WTC11 (cell line): Measurements from ENCODE around the gene CYTH3. TPM values are rescaled to one million over a fixed set of nuclear protein-coding genes. Genes with fewer than 3 reads are reported as not detected.

Experiments
- ATAC-seq: fragments of 200-7000 bp; cut with Tn5 transposase; 2 replicates; pipeline ENCODE4 v1.10.0; 2021; ENCODE audit warnings: mild to moderate bottlenecking, moderate library complexity
- CTCF ChIA-PET: fragments of 300-600 bp; sonication (Branson Sonifier 250); formaldehyde crosslinking; loops from one replicate; lab custom pipeline; 2021; ENCODE audit warnings: antibody characterized with exemption; lab: Charles Lee
- POLR2A ChIA-PET: fragments of 350-600 bp; sonication (Branson Sonifier 250); formaldehyde crosslinking; loops from one replicate; lab custom pipeline; 2021; ENCODE audit warnings: antibody characterized with exemption; lab: Charles Lee
- DNase-seq: peaks from one replicate; pipeline ENCODE4 v3.0.0; 2021; ENCODE audit warnings: low spot score
- H3K27ac Mint-ChIP-seq: 2 replicates; pipeline ENCODE4 v1.8.0; 2021; ENCODE audit warnings: mixed read lengths
- H3K27me3 Mint-ChIP-seq: 2 replicates; pipeline ENCODE4 v1.8.0; 2021; ENCODE audit warnings: low read depth, mild to moderate bottlenecking, moderate library complexity, mixed read lengths
- H3K36me3 Mint-ChIP-seq: 2 replicates; pipeline ENCODE4 v1.8.0; 2021; ENCODE audit warnings: mixed read lengths
- H3K4me1 Mint-ChIP-seq: 2 replicates; pipeline ENCODE4 v1.8.0; 2022; ENCODE audit warnings: mixed read lengths
- H3K4me3 Mint-ChIP-seq: 2 replicates; pipeline ENCODE4 v1.8.0; 2021; ENCODE audit warnings: mild to moderate bottlenecking, moderate library complexity, mixed read lengths
- H3K9me3 Mint-ChIP-seq: 2 replicates; pipeline ENCODE4 v1.8.0; 2021; ENCODE audit warnings: mixed read lengths
- ATF1 ChIP-seq: sonication (generic); formaldehyde crosslinking; IDR thresholded peaks from 2 replicates; pipeline ENCODE4 v1.8.1; 2023; ENCODE audit warnings: mild to moderate bottlenecking, moderate library complexity, missing genetic modification reagents
- CREM ChIP-seq: sonication (generic); formaldehyde crosslinking; IDR thresholded peaks from 2 replicates; pipeline ENCODE4 v1.8.1; 2022; ENCODE audit warnings: mild to moderate bottlenecking, missing genetic modification reagents, moderate library complexity
- EMX1 ChIP-seq: fragments of 250-450 bp; sonication (Bioruptor Pico); IDR thresholded peaks from 2 replicates; pipeline ENCODE4 v1.8.0; 2021; ENCODE audit warnings: mild to moderate bottlenecking
- FOXJ3 ChIP-seq: sonication (generic); formaldehyde crosslinking; IDR thresholded peaks from 2 replicates; pipeline ENCODE4 v1.9.0; 2021; ENCODE audit warnings: missing genetic modification reagents, mild to moderate bottlenecking, borderline replicate concordance
- GTF2I ChIP-seq: fragments of 250-450 bp; sonication (Bioruptor Pico); conservative IDR thresholded peaks from 2 replicates; pipeline ENCODE4 v1.4.0; 2021; ENCODE audit warnings: mild to moderate bottlenecking
- JAZF1 ChIP-seq: fragments of 250-450 bp; sonication (Bioruptor Pico); IDR thresholded peaks from 2 replicates; pipeline ENCODE4 v1.9.0; 2021; ENCODE audit warnings: moderate library complexity, mild to moderate bottlenecking, inconsistent platforms
- KAT7 ChIP-seq: sonication (generic); formaldehyde crosslinking; IDR thresholded peaks from 2 replicates; pipeline ENCODE4 v1.8.1; 2023; ENCODE audit warnings: missing genetic modification reagents, mild to moderate bottlenecking, borderline replicate concordance
- MYBL2 ChIP-seq: sonication (generic); formaldehyde crosslinking; IDR thresholded peaks from 2 replicates; pipeline ENCODE4 v1.8.1; 2023; ENCODE audit warnings: mild to moderate bottlenecking, moderate library complexity, missing genetic modification reagents
- NR1H2 ChIP-seq: sonication (generic); formaldehyde crosslinking; IDR thresholded peaks from 2 replicates; pipeline ENCODE4 v1.9.0; 2021; ENCODE audit warnings: mild to moderate bottlenecking, moderate library complexity, missing genetic modification reagents
- SMAD4 ChIP-seq: sonication (generic); formaldehyde crosslinking; IDR thresholded peaks from 2 replicates; pipeline ENCODE4 v1.8.0; 2022; ENCODE audit warnings: mild to moderate bottlenecking, missing genetic modification reagents
- SOX15 ChIP-seq: fragments of 250-450 bp; sonication (Bioruptor Pico); IDR thresholded peaks from 2 replicates; pipeline ENCODE4 v1.9.0; 2021; ENCODE audit warnings: mild to moderate bottlenecking
- ZNF232 ChIP-seq: sonication (generic); formaldehyde crosslinking; IDR thresholded peaks from 2 replicates; pipeline ENCODE4 v1.8.0; 2022; ENCODE audit warnings: mild to moderate bottlenecking, missing genetic modification reagents
- total RNA-seq: library from RNA; stranded (reverse); gene quantifications from 3 replicates; pipeline ENCODE4 v1.2.3, GENCODE V29; 2021
- TF ChIP-seq, protein P1 (sequence below): sonication (generic); formaldehyde crosslinking; IDR thresholded peaks from 2 replicates; pipeline ENCODE4 v1.8.1; 2023; ENCODE audit warnings: mild to moderate bottlenecking, missing genetic modification reagents
- TF ChIP-seq, protein P2 (sequence below): sonication (generic); formaldehyde crosslinking; IDR thresholded peaks from 2 replicates; pipeline ENCODE4 v1.8.1; 2023; ENCODE audit warnings: mild to moderate bottlenecking, missing genetic modification reagents
- TF ChIP-seq, protein P3 (sequence below): sonication (generic); formaldehyde crosslinking; IDR thresholded peaks from 2 replicates; pipeline ENCODE4 v1.8.0; 2023; ENCODE audit warnings: missing genetic modification reagents, mild to moderate bottlenecking, borderline replicate concordance
- TF ChIP-seq, protein P4 (sequence below): fragments of 250-450 bp; sonication (Bioruptor Pico); IDR thresholded peaks from 2 replicates; pipeline ENCODE4 v1.9.0; 2021; ENCODE audit warnings: mild to moderate bottlenecking
- TF ChIP-seq, protein P5 (sequence below): sonication (generic); formaldehyde crosslinking; IDR thresholded peaks from 2 replicates; pipeline ENCODE4 v1.8.1; 2023; ENCODE audit warnings: mild to moderate bottlenecking, missing genetic modification reagents, moderate library complexity
- TF ChIP-seq, protein P6 (sequence below): sonication (generic); formaldehyde crosslinking; IDR thresholded peaks from 2 replicates; pipeline ENCODE4 v1.8.1; 2022; ENCODE audit warnings: low read depth, mild to moderate bottlenecking, moderate library complexity, missing genetic modification reagents, borderline replicate concordance
- TF ChIP-seq, protein P7 (sequence below): fragments of 250-450 bp; sonication (Bioruptor Pico); IDR thresholded peaks from 2 replicates; pipeline ENCODE4 v1.8.0; 2021; ENCODE audit warnings: mild to moderate bottlenecking
- TF ChIP-seq, protein P8 (sequence below): sonication (generic); formaldehyde crosslinking; IDR thresholded peaks from 2 replicates; pipeline ENCODE4 v1.8.0; 2023; ENCODE audit warnings: mild to moderate bottlenecking, missing genetic modification reagents

The CYTH3 gene
- total RNA-seq, 1 experiment from 2014 or later, result 13.2 TPM

DNA sequence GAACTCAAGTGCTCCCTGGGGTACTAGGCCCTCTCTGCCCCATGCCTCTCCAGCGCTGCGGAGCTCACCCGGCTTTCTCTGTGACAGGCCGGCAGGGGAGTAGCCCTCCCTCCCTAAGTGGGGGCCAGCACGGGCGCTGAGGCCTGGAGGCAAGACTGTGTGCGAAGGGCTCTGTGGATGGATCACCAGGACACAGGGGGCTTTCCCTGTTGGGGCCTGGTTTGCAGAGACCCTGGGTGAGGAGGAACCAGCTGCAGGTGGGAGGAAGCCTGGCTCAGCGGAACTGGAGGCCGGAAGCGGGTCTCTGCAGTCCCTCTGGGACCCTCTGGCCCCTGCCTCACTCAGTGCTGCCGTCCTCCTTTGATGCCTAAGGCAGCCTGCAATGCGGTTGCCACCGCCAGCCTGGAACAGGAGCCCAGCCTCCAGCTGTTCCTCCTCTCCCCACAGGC, 106.0 kb downstream of the CYTH3 start (continued):
- TF ChIP-seq, protein P1, sequence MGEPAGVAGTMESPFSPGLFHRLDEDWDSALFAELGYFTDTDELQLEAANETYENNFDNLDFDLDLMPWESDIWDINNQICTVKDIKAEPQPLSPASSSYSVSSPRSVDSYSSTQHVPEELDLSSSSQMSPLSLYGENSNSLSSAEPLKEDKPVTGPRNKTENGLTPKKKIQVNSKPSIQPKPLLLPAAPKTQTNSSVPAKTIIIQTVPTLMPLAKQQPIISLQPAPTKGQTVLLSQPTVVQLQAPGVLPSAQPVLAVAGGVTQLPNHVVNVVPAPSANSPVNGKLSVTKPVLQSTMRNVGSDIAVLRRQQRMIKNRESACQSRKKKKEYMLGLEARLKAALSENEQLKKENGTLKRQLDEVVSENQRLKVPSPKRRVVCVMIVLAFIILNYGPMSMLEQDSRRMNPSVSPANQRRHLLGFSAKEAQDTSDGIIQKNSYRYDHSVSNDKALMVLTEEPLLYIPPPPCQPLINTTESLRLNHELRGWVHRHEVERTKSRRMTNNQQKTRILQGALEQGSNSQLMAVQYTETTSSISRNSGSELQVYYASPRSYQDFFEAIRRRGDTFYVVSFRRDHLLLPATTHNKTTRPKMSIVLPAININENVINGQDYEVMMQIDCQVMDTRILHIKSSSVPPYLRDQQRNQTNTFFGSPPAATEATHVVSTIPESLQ (CRISPR knock-in tag), result no peak
- TF ChIP-seq SOX15, result no peak
- TF ChIP-seq, protein P2, sequence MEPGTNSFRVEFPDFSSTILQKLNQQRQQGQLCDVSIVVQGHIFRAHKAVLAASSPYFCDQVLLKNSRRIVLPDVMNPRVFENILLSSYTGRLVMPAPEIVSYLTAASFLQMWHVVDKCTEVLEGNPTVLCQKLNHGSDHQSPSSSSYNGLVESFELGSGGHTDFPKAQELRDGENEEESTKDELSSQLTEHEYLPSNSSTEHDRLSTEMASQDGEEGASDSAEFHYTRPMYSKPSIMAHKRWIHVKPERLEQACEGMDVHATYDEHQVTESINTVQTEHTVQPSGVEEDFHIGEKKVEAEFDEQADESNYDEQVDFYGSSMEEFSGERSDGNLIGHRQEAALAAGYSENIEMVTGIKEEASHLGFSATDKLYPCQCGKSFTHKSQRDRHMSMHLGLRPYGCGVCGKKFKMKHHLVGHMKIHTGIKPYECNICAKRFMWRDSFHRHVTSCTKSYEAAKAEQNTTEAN (CRISPR knock-in tag), result no peak

DNA sequence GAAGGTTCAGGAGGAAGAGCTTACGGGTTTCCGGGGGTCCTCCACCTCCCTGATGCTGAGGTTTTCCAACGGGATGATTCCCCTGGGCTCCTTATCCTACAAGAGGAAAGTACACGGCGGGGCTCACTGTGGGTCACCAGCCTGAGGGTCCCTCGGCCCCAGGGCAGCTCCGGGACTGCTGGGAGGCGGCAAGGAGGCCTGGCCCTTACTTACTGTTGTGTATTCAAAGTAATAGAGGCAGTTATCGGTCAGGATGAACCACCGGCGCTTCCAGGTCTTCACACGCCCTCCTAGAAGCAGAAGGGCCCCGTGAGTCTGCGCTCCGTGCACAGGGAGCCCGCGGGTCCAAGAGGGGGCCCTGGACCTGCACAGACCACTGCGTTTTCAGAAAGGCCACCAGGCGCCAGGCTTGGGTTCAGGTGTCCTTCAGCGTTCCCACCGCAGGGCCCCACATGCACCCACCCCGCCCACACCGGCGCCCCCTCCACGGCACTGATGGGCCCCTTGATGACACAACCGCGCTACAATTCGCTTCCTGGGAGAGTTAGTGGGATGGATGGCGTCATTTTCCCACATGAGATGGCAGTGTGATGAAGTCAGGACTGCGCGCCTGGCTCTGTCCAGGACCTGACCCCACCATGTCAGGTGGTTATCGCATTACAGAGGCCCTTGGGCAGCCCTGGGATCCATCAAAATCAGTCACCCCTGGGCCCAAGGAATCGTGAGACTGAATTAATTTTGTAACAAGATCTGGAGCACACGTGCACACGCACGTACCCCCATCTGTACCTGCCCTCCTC, 106.7 kb downstream of the CYTH3 start:
- Mint-ChIP-seq H3K9me3 (no peaks in the 10 kb centered on the region), H3K4me1 (peaks cover 8% of the 10 kb centered on the region), H3K27ac (0 out of 2 replicates have a peak overlapping the region, but pooled peaks have one; percentile 49), H3K27me3 (no peaks in the 10 kb centered on the region), H3K36me3 (peaks cover 17% of the 10 kb centered on the region; the same call in 1 of the 2 replicates), H3K4me3 (no peak overlapping the region)
- TF ChIP-seq MYBL2 (no peak), ATF1 (CRISPR knock-in tag) (no peak), SMAD4 (CRISPR knock-in tag) (no peak), FOXJ3 (CRISPR knock-in tag) (no peak), CREM (CRISPR knock-in tag) (no peak), JAZF1 (CRISPR knock-in tag) (no peak), GTF2I (no peak), NR1H2 (CRISPR knock-in tag) (no peak), EMX1 (CRISPR knock-in tag) (no peak), KAT7 (no peak), ZNF232 (CRISPR knock-in tag) (no peak)
- TF ChIP-seq, protein P3, sequence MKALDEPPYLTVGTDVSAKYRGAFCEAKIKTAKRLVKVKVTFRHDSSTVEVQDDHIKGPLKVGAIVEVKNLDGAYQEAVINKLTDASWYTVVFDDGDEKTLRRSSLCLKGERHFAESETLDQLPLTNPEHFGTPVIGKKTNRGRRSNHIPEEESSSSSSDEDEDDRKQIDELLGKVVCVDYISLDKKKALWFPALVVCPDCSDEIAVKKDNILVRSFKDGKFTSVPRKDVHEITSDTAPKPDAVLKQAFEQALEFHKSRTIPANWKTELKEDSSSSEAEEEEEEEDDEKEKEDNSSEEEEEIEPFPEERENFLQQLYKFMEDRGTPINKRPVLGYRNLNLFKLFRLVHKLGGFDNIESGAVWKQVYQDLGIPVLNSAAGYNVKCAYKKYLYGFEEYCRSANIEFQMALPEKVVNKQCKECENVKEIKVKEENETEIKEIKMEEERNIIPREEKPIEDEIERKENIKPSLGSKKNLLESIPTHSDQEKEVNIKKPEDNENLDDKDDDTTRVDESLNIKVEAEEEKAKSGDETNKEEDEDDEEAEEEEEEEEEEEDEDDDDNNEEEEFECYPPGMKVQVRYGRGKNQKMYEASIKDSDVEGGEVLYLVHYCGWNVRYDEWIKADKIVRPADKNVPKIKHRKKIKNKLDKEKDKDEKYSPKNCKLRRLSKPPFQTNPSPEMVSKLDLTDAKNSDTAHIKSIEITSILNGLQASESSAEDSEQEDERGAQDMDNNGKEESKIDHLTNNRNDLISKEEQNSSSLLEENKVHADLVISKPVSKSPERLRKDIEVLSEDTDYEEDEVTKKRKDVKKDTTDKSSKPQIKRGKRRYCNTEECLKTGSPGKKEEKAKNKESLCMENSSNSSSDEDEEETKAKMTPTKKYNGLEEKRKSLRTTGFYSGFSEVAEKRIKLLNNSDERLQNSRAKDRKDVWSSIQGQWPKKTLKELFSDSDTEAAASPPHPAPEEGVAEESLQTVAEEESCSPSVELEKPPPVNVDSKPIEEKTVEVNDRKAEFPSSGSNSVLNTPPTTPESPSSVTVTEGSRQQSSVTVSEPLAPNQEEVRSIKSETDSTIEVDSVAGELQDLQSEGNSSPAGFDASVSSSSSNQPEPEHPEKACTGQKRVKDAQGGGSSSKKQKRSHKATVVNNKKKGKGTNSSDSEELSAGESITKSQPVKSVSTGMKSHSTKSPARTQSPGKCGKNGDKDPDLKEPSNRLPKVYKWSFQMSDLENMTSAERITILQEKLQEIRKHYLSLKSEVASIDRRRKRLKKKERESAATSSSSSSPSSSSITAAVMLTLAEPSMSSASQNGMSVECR (CRISPR knock-in tag), result no peak
- TF ChIP-seq, protein P4, sequence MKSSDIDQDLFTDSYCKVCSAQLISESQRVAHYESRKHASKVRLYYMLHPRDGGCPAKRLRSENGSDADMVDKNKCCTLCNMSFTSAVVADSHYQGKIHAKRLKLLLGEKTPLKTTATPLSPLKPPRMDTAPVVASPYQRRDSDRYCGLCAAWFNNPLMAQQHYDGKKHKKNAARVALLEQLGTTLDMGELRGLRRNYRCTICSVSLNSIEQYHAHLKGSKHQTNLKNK (CRISPR knock-in tag), result no peak
- TF ChIP-seq, protein P5, sequence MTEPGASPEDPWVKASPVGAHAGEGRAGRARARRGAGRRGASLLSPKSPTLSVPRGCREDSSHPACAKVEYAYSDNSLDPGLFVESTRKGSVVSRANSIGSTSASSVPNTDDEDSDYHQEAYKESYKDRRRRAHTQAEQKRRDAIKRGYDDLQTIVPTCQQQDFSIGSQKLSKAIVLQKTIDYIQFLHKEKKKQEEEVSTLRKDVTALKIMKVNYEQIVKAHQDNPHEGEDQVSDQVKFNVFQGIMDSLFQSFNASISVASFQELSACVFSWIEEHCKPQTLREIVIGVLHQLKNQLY (CRISPR knock-in tag), result no peak
- TF ChIP-seq, protein P6, sequence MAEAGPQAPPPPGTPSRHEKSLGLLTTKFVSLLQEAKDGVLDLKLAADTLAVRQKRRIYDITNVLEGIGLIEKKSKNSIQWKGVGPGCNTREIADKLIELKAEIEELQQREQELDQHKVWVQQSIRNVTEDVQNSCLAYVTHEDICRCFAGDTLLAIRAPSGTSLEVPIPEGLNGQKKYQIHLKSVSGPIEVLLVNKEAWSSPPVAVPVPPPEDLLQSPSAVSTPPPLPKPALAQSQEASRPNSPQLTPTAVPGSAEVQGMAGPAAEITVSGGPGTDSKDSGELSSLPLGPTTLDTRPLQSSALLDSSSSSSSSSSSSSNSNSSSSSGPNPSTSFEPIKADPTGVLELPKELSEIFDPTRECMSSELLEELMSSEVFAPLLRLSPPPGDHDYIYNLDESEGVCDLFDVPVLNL, result no peak
- TF ChIP-seq, protein P7, sequence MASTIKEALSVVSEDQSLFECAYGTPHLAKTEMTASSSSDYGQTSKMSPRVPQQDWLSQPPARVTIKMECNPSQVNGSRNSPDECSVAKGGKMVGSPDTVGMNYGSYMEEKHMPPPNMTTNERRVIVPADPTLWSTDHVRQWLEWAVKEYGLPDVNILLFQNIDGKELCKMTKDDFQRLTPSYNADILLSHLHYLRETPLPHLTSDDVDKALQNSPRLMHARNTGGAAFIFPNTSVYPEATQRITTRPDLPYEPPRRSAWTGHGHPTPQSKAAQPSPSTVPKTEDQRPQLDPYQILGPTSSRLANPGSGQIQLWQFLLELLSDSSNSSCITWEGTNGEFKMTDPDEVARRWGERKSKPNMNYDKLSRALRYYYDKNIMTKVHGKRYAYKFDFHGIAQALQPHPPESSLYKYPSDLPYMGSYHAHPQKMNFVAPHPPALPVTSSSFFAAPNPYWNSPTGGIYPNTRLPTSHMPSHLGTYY, result no peak
- TF ChIP-seq, protein P8, sequence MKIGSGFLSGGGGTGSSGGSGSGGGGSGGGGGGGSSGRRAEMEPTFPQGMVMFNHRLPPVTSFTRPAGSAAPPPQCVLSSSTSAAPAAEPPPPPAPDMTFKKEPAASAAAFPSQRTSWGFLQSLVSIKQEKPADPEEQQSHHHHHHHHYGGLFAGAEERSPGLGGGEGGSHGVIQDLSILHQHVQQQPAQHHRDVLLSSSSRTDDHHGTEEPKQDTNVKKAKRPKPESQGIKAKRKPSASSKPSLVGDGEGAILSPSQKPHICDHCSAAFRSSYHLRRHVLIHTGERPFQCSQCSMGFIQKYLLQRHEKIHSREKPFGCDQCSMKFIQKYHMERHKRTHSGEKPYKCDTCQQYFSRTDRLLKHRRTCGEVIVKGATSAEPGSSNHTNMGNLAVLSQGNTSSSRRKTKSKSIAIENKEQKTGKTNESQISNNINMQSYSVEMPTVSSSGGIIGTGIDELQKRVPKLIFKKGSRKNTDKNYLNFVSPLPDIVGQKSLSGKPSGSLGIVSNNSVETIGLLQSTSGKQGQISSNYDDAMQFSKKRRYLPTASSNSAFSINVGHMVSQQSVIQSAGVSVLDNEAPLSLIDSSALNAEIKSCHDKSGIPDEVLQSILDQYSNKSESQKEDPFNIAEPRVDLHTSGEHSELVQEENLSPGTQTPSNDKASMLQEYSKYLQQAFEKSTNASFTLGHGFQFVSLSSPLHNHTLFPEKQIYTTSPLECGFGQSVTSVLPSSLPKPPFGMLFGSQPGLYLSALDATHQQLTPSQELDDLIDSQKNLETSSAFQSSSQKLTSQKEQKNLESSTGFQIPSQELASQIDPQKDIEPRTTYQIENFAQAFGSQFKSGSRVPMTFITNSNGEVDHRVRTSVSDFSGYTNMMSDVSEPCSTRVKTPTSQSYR (CRISPR knock-in tag), result no peak
- CTCF ChIA-PET, result interaction anchor here (0.6 kb wide), 1 partner anchor 96 kb away, joined by 5 read pairs; no protein-coding TSS in a partner anchor
- DNase-seq, result no peak
- no peak for ATAC-seq
- POLR2A ChIA-PET, result interaction anchor here (0.5 kb wide), 1 partner anchor 31 kb away, joined by 4 read pairs; no protein-coding TSS in a partner anchor
